ENCODE data around the gene KDM4C. TPM values are rescaled to one million over a fixed set of nuclear protein-coding genes. Genes with fewer than 3 reads are reported as not detected.
"Not testable (repeated sequence)": the region's sequence is repeated elsewhere in the genome, so short reads cannot be mapped to it uniquely, and the experiment has no call there.

The KDM4C gene
- total RNA-seq, 2 donors from 2014 or later = 42.3 to 55.6 TPM

DNA sequence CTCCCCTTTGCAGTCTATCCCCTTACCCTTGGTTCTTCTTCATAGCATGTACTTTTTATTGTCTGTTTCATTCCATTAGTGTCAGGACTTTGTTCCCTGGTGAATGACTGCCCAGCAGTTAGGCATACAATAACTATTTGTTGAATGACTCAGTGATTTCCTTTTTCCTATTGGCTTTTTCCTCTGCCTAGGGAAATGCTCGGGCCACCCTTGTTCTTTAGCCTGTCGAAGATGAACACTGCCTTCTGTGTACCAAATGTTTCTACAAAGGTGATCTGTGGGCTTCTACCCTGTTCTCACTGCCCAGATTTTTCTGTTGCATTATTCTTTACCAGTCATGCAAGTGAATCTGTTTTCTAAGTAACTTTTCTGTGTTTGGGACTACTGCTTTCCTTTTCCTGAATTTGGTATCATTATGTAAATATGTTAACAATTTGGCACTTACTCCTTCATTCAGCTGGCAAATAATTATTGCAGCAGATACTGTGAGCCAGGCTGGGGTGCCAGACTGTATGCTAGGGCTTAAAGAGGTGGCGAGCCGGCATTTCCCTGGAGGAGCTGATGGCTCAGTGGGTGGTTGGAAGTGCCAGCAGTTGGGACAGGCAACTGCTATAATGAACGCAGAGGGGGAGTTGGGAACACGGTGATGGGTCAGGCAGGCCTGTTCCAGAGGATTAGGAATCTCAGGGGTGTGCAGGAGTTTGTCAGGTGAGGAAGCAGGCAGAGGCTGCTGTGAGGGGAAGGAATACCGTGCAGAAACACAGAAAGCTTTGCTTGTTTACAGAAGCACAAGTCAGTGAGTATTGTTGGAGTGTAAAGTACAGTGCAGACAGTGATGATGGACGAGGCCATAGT is 30.6 kb downstream of the KDM4C start:
- DNase-seq (peak in 1 of 2 donors; percentile 24), ATAC-seq (peak; percentile 87)
- intact Hi-C loops (cut with DNase I, micrococcal nuclease) = no loop called here

DNA sequence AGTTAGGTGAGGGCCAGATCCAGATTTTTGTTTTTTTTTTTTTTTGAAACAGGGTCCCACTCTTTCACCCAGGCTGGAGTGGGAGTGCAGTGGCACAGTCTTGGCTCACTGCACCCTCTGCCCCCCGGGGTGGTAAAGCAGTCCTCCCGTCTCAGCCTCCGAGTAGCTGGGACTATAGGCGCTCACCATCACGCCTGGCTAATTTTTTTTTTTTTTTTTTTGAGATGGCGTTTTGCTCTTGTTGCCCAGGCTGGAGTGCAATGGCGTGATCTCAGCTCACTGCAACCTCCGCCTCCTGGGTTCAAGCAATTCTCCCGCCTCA is 31.2 kb downstream of the KDM4C start:
- ATAC-seq; intact Hi-C loops (cut with DNase I, micrococcal nuclease); DNase-seq: not testable (repeated sequence)

GRCh38 chr9:6790866-6791265 is 33.1 kb downstream of the KDM4C start:
- DNase-seq (no peak), ATAC-seq (peak; percentile 3)
- intact Hi-C loops (cut with DNase I, micrococcal nuclease) = no loop called here

DNA sequence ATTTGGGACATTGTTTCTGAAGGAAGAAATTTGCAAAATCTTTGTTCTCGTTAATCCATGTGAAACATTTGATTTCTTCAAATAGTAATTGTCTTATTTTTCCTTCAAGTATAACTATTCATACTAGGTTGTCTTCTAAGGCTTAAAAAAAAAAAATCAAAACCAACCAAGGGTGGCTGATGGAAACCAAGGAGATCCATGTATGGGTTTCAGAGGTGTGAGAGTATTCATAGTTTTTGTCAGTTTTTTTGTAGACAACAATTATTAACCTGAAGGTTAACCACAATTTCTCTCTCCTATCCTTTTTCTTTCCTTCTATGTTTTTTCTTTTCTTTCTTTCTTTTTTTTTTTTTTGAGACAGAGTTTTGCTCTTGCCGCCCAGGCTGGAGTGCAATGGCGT is 35.4 kb downstream of the KDM4C start:
- intact Hi-C loops (cut with DNase I, micrococcal nuclease) = no loop called here
- no peak for ATAC-seq
- no peak for DNase-seq

- ATAC-seq (no peak), DNase-seq (no peak)
- intact Hi-C loops (cut with DNase I, micrococcal nuclease) = no loop called here
Observed at GRCh38 chr9:6794936-6795335, 37.2 kb downstream of the KDM4C start.

- ATAC-seq (peak; percentile 94), DNase-seq (no peak)
- intact Hi-C loops (cut with DNase I, micrococcal nuclease) = no loop called here
Observed at GRCh38 chr9:6802926-6803325, 45.2 kb downstream of the KDM4C start.

GRCh38 chr9:6805532-6805931 is 47.8 kb downstream of the KDM4C start:
- no peak for DNase-seq
- intact Hi-C loops (cut with DNase I, micrococcal nuclease) = no loop called here
- ATAC-seq = no peak

GRCh38 chr9:6806318-6806717 is 48.5 kb downstream of the KDM4C start:
- DNase-seq; intact Hi-C loops (cut with DNase I, micrococcal nuclease); ATAC-seq: not testable (repeated sequence)

DNA sequence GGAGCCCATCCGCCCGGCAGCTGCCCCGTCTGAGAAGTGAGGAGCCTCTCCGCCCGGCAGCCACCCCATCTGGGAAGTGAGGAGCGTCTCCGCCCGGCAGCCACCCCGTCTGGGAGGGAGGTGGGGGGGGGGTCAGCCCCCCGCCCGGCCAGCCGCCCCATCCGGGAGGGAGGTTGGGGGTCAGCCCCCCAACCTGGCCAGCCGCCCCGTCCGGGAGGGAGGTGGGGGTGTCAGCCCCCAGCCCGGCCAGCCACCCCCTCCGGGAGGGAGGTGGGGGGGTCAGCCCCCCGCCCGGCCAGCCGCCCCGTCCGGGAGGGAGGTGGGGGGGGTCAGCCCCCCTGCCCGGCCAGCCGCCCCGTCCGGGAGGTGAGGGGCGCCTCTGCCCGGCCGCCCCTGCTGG is 49.9 kb downstream of the KDM4C start:
- intact Hi-C loops (cut with DNase I, micrococcal nuclease); DNase-seq; ATAC-seq: not testable (repeated sequence)

DNA sequence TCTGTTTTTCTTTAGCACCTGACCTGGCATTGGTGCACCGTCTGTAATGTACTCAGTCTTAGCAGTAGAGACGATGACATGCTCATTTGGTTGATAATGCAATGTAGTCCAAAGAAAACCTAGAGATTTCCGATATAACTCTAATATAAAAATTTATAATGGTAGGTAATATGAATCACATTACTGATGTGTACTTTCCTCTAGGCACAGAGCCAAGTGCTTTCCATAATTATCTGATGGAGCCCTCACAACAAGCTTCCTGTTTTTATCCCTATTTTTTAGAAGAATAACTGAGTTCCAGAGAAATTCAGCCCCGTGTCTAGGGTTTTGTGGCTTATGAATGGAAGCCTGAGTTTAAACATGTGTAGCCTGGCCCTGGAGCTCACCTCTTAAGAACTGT is 53.7 kb downstream of the KDM4C start:
- no peak for DNase-seq
- intact Hi-C loops (cut with DNase I, micrococcal nuclease) = no loop called here
- ATAC-seq = peak; percentile 27

- intact Hi-C loops (cut with DNase I, micrococcal nuclease) = no loop called here
- DNase-seq (no peak), ATAC-seq (no peak)
Observed at GRCh38 chr9:6816581-6816980, 58.8 kb downstream of the KDM4C start.

- DNase-seq (no peak), ATAC-seq (peak; percentile 68)
- intact Hi-C loops (cut with DNase I, micrococcal nuclease) = no loop called here
Observed at GRCh38 chr9:6818292-6818922, 60.6 kb downstream of the KDM4C start.

- no peak for DNase-seq
- intact Hi-C loops (cut with DNase I, micrococcal nuclease) = no loop called here
- peak; percentile 82 for ATAC-seq
Observed at GRCh38 chr9:6819112-6819511, 61.3 kb downstream of the KDM4C start.

DNA sequence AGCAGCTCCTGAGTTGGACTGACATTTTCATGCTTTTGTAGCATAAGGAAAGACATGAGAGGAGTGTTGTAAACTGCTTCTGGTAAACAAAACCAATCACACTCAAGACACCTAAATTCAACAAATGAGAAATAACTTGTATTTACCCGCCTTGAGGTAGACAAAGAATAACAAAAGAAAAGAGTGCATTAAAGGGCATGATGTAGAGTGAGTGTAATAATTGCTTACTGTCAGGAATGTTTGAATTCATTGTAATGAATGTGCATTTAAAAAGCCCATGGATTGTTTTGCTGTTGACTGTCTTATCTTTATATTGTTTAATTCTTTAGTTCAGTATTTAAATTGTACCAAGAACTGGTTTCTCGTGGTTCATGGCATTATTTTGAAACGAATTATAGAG is 61.8 kb downstream of the KDM4C start:
- DNase-seq (no peak), ATAC-seq (no peak)
- intact Hi-C loops (cut with DNase I, micrococcal nuclease) = no loop called here

GRCh38 chr9:6822696-6823095 is 64.9 kb downstream of the KDM4C start:
- DNase-seq (no peak), ATAC-seq (no peak)
- intact Hi-C loops (cut with DNase I, micrococcal nuclease) = no loop called here

- no peak for DNase-seq
- intact Hi-C loops (cut with DNase I, micrococcal nuclease) = no loop called here
- ATAC-seq = peak; percentile 52
Observed at GRCh38 chr9:6827439-6828145, 69.8 kb downstream of the KDM4C start.

GRCh38 chr9:6829027-6829426 is 71.3 kb downstream of the KDM4C start:
- ATAC-seq (peak; percentile 23), DNase-seq (no peak)
- intact Hi-C loops (cut with DNase I, micrococcal nuclease) = no loop called here

- intact Hi-C loops (cut with DNase I, micrococcal nuclease) = no loop called here
- ATAC-seq (no peak), DNase-seq (no peak)
Observed at GRCh38 chr9:6829536-6829935, 71.8 kb downstream of the KDM4C start.

DNA sequence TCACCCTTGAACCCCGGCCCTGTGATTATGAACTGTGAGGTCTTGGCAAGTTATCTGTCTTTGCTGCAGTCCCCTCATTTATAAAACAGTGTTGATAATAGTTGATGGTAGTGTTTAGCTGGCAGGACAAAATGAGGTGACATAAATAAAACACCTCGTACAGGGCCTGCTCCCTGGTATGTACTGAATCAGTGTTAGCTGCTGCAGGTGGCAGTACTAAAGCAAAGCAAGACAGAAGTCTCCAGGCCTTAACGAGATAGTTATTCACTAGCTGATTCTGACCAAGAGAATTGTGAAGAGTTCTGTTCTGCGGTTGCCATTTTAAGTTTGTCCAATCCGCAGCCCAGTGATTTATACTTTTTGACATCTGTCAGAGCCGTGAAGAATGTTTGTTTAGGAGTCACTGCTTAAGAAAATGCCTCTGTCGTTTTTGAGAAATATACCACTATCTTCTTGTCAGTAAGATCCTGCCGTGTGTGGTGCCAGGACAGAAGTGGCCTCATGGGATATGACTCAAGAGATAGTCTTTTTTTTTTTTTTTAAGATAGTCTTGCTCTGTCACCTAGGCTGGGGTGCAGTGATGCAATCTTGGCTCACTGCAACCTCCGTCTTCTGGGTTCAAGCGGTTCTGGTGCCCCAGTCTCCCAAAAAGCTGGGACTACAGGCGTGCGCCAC is 75.9 kb downstream of the KDM4C start:
- intact Hi-C loops (cut with DNase I, micrococcal nuclease) = no loop called here
- ATAC-seq (no peak), DNase-seq (no peak)
